Lung (tissue), 12 donors: ENCODE measurements around the gene LIPI. TPM values are rescaled to one million over a fixed set of nuclear protein-coding genes. Genes with fewer than 3 reads are reported as not detected.

Experiments used
- ATAC-seq: fragments of 200-7000 bp; cut with Tn5 transposase; one replicate; pipeline ENCODE4 v1.9.1; 2020; ENCODE audit warnings: moderate number of reproducible peaks; ENCODE audit not compliant: insufficient read depth, low FRiP score
- DNase-seq, 3 donors: peaks; one replicate each; pipeline ENCODE4 v3.0.0-alpha.2; 2013 to 2017
- H3K27ac ChIP-seq, 2 donors: one replicate each; pipeline ENCODE4 v1.5.1; 2013; ENCODE audit warnings: mild to moderate bottlenecking in 2 of 2, moderate library complexity in 2 of 2, control low read depth in 1 of 2, inconsistent platforms in 1 of 2, low read depth in 1 of 2, low read length in 1 of 2
- H3K27me3 ChIP-seq, 3 donors: one replicate each; pipeline ENCODE4 v1.5.1; 2013; ENCODE audit warnings: low read length in 2 of 3; ENCODE audit not compliant: control insufficient read depth in 3 of 3, insufficient read depth in 3 of 3
- H3K36me3 ChIP-seq, 4 donors: one replicate each; pipeline ENCODE4 v1.5.1; 2013; ENCODE audit warnings: low read length in 4 of 4, mild to moderate bottlenecking in 1 of 4, moderate library complexity in 1 of 4; ENCODE audit not compliant: control insufficient read depth in 4 of 4, insufficient read depth in 4 of 4
- H3K4me1 ChIP-seq, 5 donors: one replicate each; pipeline ENCODE4 v1.5.1; 2013; ENCODE audit warnings: low read length in 5 of 5, mild to moderate bottlenecking in 2 of 5, moderate library complexity in 1 of 5; ENCODE audit not compliant: control insufficient read depth in 5 of 5, insufficient read depth in 5 of 5
- H3K4me3 ChIP-seq: one replicate; pipeline ENCODE4 v1.5.1; 2013; ENCODE audit warnings: mild to moderate bottlenecking, control low read depth, moderate library complexity
- H3K9ac ChIP-seq, 2 donors: one replicate each; pipeline ENCODE4 v1.5.1; 2013; ENCODE audit warnings: low read length in 2 of 2, control low read depth in 1 of 2; ENCODE audit not compliant: insufficient read depth in 1 of 2
- H3K9me3 ChIP-seq, 4 donors: one replicate each; pipeline ENCODE4 v1.5.1; 2013; ENCODE audit warnings: low read length in 3 of 4, mild to moderate bottlenecking in 1 of 4, moderate library complexity in 1 of 4; ENCODE audit not compliant: control insufficient read depth in 4 of 4, insufficient read depth in 3 of 4
- WGBS, 2 donors: extraction: QIAGEN DNeasy Blood & Tissue Kit; methylation state at CpG; one replicate each; pipeline ENCODE4 v1.1.7; 2013; 5-methylcytosine and 5-hydroxymethylcytosine counted together
- polyA plus RNA-seq, 2 donors: library from polyadenylated mRNA; stranded (reverse); fragments of 200-250 nt; gene quantifications; one replicate each; pipeline ENCODE4 v1.2.1, GENCODE V29; 2013
- total RNA-seq, 2 donors: library from RNA; depleted of rRNA in 1 of 2; stranded (reverse); fragments of >200 nt in 1 of 2; gene quantifications; one replicate each; pipeline ENCODE4 v1.2.1, GENCODE V29; 2014 to 2021
- TF ChIP-seq, protein P1 (sequence below): IDR thresholded peaks from 2 replicates; pipeline ENCODE4 v1.5.1; 2012; ENCODE audit warnings: mild to moderate bottlenecking; ENCODE audit errors: control extremely low read depth, extremely low read depth
- donor health status: control.
- donor health status: control.
- donor health status: Bipolar disorder and iron deficiency.
- donor health status: healthy.
- donor health status: DM: yes; HTN: yes; CAD: no.

LIPI gene
- total and polyA plus RNA-seq, 4 donors: not detected

DNA sequence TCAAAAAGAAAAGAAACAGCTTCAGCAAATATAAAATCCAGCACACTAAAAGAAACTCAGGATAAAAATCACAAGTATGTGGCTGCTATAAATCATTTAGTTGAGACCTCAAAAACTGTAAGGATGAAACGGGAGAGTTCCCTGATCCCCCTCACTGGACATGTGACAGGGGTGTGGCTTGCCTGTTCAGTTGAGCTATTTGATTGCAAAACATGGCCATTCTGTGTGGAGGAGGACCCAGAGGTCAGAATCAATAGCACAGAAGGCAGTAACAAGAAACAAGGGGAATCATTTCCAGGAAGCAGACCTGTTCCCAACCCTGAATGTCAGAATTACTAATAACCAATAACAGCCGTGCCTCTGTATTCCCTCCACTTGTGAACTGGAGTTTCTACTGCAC is 33.1 kb upstream of the LIPI start:
- no peak overlapping the region for H3K27ac ChIP-seq
- H3K9ac ChIP-seq: no peak overlapping the region
- H3K4me1 ChIP-seq: no peaks in the 10 kb centered on the region
- 16 to 66% methylated on average over 2 of the region's 2 CpGs for whole genome bisulfite sequencing, 2 donors
- no peaks in the 10 kb centered on the region for H3K9me3 ChIP-seq
- H3K36me3 ChIP-seq: no peaks in the 10 kb centered on the region
- ATAC-seq: no peak
- H3K4me3 ChIP-seq: no peak overlapping the region
- no peak for DNase-seq
- TF ChIP-seq, protein P1, sequence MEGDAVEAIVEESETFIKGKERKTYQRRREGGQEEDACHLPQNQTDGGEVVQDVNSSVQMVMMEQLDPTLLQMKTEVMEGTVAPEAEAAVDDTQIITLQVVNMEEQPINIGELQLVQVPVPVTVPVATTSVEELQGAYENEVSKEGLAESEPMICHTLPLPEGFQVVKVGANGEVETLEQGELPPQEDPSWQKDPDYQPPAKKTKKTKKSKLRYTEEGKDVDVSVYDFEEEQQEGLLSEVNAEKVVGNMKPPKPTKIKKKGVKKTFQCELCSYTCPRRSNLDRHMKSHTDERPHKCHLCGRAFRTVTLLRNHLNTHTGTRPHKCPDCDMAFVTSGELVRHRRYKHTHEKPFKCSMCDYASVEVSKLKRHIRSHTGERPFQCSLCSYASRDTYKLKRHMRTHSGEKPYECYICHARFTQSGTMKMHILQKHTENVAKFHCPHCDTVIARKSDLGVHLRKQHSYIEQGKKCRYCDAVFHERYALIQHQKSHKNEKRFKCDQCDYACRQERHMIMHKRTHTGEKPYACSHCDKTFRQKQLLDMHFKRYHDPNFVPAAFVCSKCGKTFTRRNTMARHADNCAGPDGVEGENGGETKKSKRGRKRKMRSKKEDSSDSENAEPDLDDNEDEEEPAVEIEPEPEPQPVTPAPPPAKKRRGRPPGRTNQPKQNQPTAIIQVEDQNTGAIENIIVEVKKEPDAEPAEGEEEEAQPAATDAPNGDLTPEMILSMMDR: no peak
- H3K27me3 ChIP-seq: no peaks in the 10 kb centered on the region

DNA sequence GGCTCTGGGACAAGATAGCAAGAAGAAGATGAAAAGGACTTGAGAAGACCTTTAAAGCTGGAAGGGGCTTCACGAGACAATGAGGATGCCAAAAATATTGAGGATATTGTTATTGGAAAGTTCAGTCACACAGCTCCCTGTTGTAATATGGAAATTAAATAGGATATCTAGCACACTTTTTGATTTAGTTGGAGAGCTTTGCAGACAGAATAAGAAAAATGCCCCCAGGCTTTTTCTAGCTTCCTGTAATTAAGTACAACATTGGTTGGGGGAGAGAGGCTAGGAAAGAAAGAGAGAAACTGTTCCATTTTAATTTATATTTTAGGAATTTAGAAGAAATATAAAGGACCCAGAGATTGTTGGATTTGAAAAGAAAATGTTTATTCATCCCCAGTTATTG is 32.7 kb upstream of the LIPI start:
- Histone ChIP-seq H3K27ac (no peak overlapping the region), H3K4me1 (no peaks in the 10 kb centered on the region), H3K27me3 (no peaks in the 10 kb centered on the region), H3K36me3 (no peaks in the 10 kb centered on the region), H3K4me3 (no peak overlapping the region), H3K9ac (no peak overlapping the region), H3K9me3 (no peaks in the 10 kb centered on the region)
- TF ChIP-seq, protein P1: no peak
- no peak for DNase-seq
- WGBS, 2 donors: 88 to 90% methylated on average over 1 of the region's 1 CpG
- ATAC-seq: no peak

DNA sequence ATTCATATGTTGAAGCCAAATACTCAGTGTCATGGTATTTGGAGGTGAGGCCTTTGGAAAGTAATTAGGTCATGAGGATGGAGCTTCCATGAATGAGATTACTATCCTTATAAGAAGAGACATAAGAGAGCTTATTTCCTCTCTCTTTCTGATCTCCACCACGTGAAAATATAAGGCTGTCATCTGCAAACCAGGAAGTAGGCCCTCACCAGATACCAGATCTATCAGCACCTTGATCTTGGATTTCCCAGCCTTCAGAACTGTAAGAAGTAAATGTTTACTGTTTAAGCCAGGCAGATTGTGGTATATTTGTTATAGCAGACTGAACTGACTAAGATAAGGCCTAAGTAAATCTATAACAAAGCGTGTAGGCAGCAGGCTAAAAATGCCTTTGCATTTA is 30.5 kb upstream of the LIPI start:
- WGBS, 2 donors: 37 to 50% methylated on average over 2 of the region's 2 CpGs
- TF ChIP-seq, protein P1: no peak
- no peak overlapping the region for H3K27ac ChIP-seq
- ATAC-seq: no peak
- H3K4me1 ChIP-seq: no peaks in the 10 kb centered on the region
- H3K36me3 ChIP-seq: no peaks in the 10 kb centered on the region
- DNase-seq: no peak
- H3K9ac ChIP-seq: no peak overlapping the region
- H3K27me3 ChIP-seq: no peaks in the 10 kb centered on the region
- H3K9me3 ChIP-seq: no peaks in the 10 kb centered on the region
- H3K4me3 ChIP-seq: no peak overlapping the region

DNA sequence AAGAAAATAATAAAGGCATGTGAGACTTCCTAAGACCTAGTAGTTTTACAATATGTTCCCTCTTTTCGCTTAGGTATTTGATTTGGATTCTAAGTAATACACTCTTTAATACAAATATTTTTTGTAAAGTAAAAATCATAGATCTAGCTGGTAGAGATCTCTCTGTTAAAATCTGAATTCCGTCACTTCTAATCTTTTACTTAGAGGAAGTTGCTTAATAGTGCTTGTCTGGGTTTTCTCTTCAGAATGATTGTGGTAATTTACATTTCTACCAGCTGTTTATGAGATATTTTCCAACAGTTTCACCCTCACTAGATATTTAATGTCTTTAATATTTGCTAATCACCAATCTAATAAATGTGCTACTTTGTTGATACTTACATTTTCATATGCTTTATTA is 28.5 kb upstream of the LIPI start:
- Histone ChIP-seq H3K4me1 (no peaks in the 10 kb centered on the region), H3K36me3 (no peaks in the 10 kb centered on the region), H3K4me3 (no peak overlapping the region), H3K9me3 (no peaks in the 10 kb centered on the region), H3K9ac (no peak overlapping the region), H3K27ac (no peak overlapping the region), H3K27me3 (no peaks in the 10 kb centered on the region)
- WGBS, 2 donors: 62 to 76% methylated on average over 2 of the region's 2 CpGs
- TF ChIP-seq, protein P1: no peak
- DNase-seq (no peak), ATAC-seq (no peak)
